ENCODE measurements around the gene NELL2.

- no peak for TF ChIP-seq CTCF (conservative IDR thresholded peaks at IDR 0.05 in 1 of 2, IDR thresholded peaks at IDR 0.05 in 1 of 2; ENCODE audit: extremely low read depth in 1 of 2, insufficient read depth in 1 of 2, low read depth in 1 of 2, low read length in 2 of 2)
- TF ChIP-seq EZH2 (IDR thresholded peaks at IDR 0.05; ENCODE audit: borderline replicate concordance, low read length): no peak
Observed at GRCh38 chr12:44788731-44789130, 87.4 kb downstream of the NELL2 start.
